Natural killer cell (primary cell): ENCODE measurements around the gene DNAJC5G. TPM values are rescaled to one million over a fixed set of nuclear protein-coding genes. Genes with fewer than 3 reads are reported as not detected.
"Not testable (repeated sequence)": the region's sequence is repeated elsewhere in the genome, so short reads cannot be mapped to it uniquely, and the experiment has no call there.

ENCODE experiments used
- ATAC-seq, 3 donors: fragments of 150-1000 bp in 2 of 3; fragments of 200-7000 bp in 1 of 3; cut with Tn5 transposase; 1 replicate in 1 of 3; 2 replicates in 2 of 3; pipeline ENCODE4 v1.10.0; 2021; ENCODE audit warnings: mild to moderate bottlenecking in 2 of 3, moderate library complexity in 2 of 3
- DNase-seq, 2 donors: peaks; one replicate each; pipeline versions ENCODE4 v3.0.0 to v3.0.0-alpha.2; 2013 to 2021; ENCODE audit warnings: mixed read lengths in 1 of 2
- H3K27ac ChIP-seq: one replicate; pipeline ENCODE4 v1.5.1; 2013; ENCODE audit warnings: mild to moderate bottlenecking, low read length
- H3K27me3 ChIP-seq: one replicate; pipeline ENCODE4 v1.6.1; 2013; ENCODE audit warnings: low read length; ENCODE audit not compliant: control insufficient read depth, insufficient read depth
- H3K36me3 ChIP-seq: one replicate; pipeline ENCODE4 v1.6.1; 2013; ENCODE audit warnings: low read length; ENCODE audit not compliant: control insufficient read depth, insufficient read depth
- H3K4me1 ChIP-seq: one replicate; pipeline ENCODE4 v1.6.1; 2013; ENCODE audit warnings: low read length; ENCODE audit not compliant: control insufficient read depth, insufficient read depth
- H3K4me3 ChIP-seq: one replicate; pipeline ENCODE4 v1.5.1; 2013; ENCODE audit warnings: low read length
- H3K9me3 ChIP-seq: one replicate; pipeline ENCODE4 v1.6.1; 2013; ENCODE audit warnings: low read length; ENCODE audit not compliant: control insufficient read depth, insufficient read depth
- H3K27ac Mint-ChIP-seq, 2 donors: one replicate each; pipeline ENCODE4 v1.8.0; 2022; ENCODE audit warnings: mild to moderate bottlenecking in 2 of 2, mixed read lengths in 2 of 2, moderate library complexity in 1 of 2
- H3K27me3 Mint-ChIP-seq, 2 donors: one replicate each; pipeline ENCODE4 v1.8.0; 2022; ENCODE audit warnings: low read depth in 2 of 2, mixed read lengths in 2 of 2
- H3K36me3 Mint-ChIP-seq: one replicate; pipeline ENCODE4 v1.8.0; 2022; ENCODE audit warnings: mixed read lengths
- H3K4me1 Mint-ChIP-seq, 2 donors: one replicate each; pipeline ENCODE4 v1.8.0; 2022; ENCODE audit warnings: mixed read lengths in 2 of 2
- H3K4me3 Mint-ChIP-seq: one replicate; pipeline ENCODE4 v1.8.0; 2022; ENCODE audit warnings: mild to moderate bottlenecking, moderate library complexity, mixed read lengths
- H3K9me3 Mint-ChIP-seq, 2 donors: one replicate each; pipeline ENCODE4 v1.8.0; 2022; ENCODE audit warnings: mixed read lengths in 2 of 2
- CTCF ChIP-seq: fragments of 200-600 bp; IDR thresholded peaks from one replicate; pipeline ENCODE4 v1.8.0; 2022; ENCODE audit warnings: antibody characterized with exemption
- WGBS: methylation state at CpG from one replicate; pipeline ENCODE4 v1.1.7; 2013; ENCODE audit warnings: missing lambda C conversion rate; ENCODE audit not compliant: insufficient coverage; 5-methylcytosine and 5-hydroxymethylcytosine counted together
- intact Hi-C: fragments of 100-400 bp; cut with micrococcal nuclease; formaldehyde crosslinking; loops from one replicate; pipeline ENCODE4 v1.14.2; 2022
- total RNA-seq, 4 donors: library from RNA; stranded (reverse); fragments of 120-200 nt in 1 of 4; gene quantifications; one replicate each; pipeline versions ENCODE4 v1.2.3 to v1.2.4, GENCODE V29; 2013 to 2022

The DNAJC5G gene
- total RNA-seq, 3 donors from 2014 or later (not counting 1 experiment from before 2014, with no cell fraction given) = not detected

GRCh38 chr2:27298391-27299080, 23.3 kb downstream of the DNAJC5G start:
- Histone ChIP-seq H3K27me3 (no peaks in the 10 kb centered on the region), H3K4me3 (no peak overlapping the region), H3K4me1 (peaks cover 3% of the 10 kb centered on the region), H3K36me3 (no peaks in the 10 kb centered on the region), H3K27ac (no peak overlapping the region), H3K9me3 (no peaks in the 10 kb centered on the region)
- ATAC-seq (no peak), DNase-seq (no peak)
- H3K27ac Mint-ChIP-seq = no peak overlapping the region
- intact Hi-C loops = no loop called here
- TF ChIP-seq CTCF = no peak
- peaks cover 0 to 2% of the 10 kb centered on the region in 2 donors for H3K27me3 Mint-ChIP-seq
- 90% methylated on average over 18 of the region's 18 CpGs for WGBS
- no peaks in the 10 kb centered on the region for H3K4me1 Mint-ChIP-seq
- no peak overlapping the region for H3K4me3 Mint-ChIP-seq
- H3K9me3 Mint-ChIP-seq = no peaks in the 10 kb centered on the region
- H3K36me3 Mint-ChIP-seq = no peaks in the 10 kb centered on the region

GRCh38 chr2:27300606-27301005, 25.4 kb downstream of the DNAJC5G start:
- H3K36me3 Mint-ChIP-seq, H3K27ac ChIP-seq, H3K9me3 Mint-ChIP-seq, H3K4me3 Mint-ChIP-seq, DNase-seq, H3K9me3 ChIP-seq, H3K4me1 Mint-ChIP-seq, H3K36me3 ChIP-seq, H3K27me3 Mint-ChIP-seq, H3K27me3 ChIP-seq, ATAC-seq, intact Hi-C loops, H3K4me3 ChIP-seq, H3K4me1 ChIP-seq, H3K27ac Mint-ChIP-seq: not testable (repeated sequence)
- WGBS = 91% methylated on average over 3 of the region's 4 CpGs

GRCh38 chr2:27303093-27304025, 28.1 kb downstream of the DNAJC5G start:
- Mint-ChIP-seq H3K4me1 (peaks cover 0 to 12% of the 10 kb centered on the region in 2 donors), H3K27ac (peak overlapping the region in 1 of 2 donors; percentile 45)
- WGBS = 34% methylated on average over 23 of the region's 25 CpGs

More at GRCh38 chr2:27303093-27304025, 28.1 kb downstream of the DNAJC5G start:
- Mint-ChIP-seq H3K4me3 (peak overlapping the region; percentile 66), H3K36me3 (no peaks in the 10 kb centered on the region), H3K27me3 (peaks cover 5 to 6% of the 10 kb centered on the region in 2 donors), H3K9me3 (no peaks in the 10 kb centered on the region)
- H3K27ac ChIP-seq = no peak overlapping the region
- peak; percentile 91 for TF ChIP-seq CTCF
- peaks cover 11% of the 10 kb centered on the region for H3K27me3 ChIP-seq
- H3K9me3 ChIP-seq = no peaks in the 10 kb centered on the region
- peak overlapping the region; percentile 13 for H3K4me3 ChIP-seq
- H3K4me1 ChIP-seq = peaks cover 20% of the 10 kb centered on the region
- DNase-seq (peak in 1 of 2 donors; percentile 77), ATAC-seq (peak in 2 of 3 donors; percentile 75 to 78)
- H3K36me3 ChIP-seq = no peaks in the 10 kb centered on the region
- intact Hi-C loops = loop anchor here (1.0 kb wide), 1 partner anchor 205 kb away; no protein-coding TSS in a partner anchor
